ENCODE results near the gene RARA. TPM values are rescaled to one million over a fixed set of nuclear protein-coding genes. Genes with fewer than 3 reads are reported as not detected.

Gene RARA
- total and polyA plus RNA-seq, 2 experiments from 2014 or later, result 7.4 to 15.9 TPM

- Histone ChIP-seq H2AFZ (no peak overlapping the region), H3K27me3 (ENCODE audit: insufficient read depth) (peaks cover 32% of the 10 kb centered on the region), H3K4me2 (no peak overlapping the region), H3K4me3 (no peak overlapping the region), H4K20me1 (replicated peaks; ENCODE audit: insufficient read depth) (peaks cover 5% of the 10 kb centered on the region; the same call in 1 of the 2 replicates), H3F3A (replicated peaks; ENCODE audit: low read depth) (peaks cover 22% of the 10 kb centered on the region), H3K9me2 (ENCODE audit: insufficient read depth) (no peaks in the 10 kb centered on the region), H3K36me3 (ENCODE audit: insufficient read depth) (no peaks in the 10 kb centered on the region), H3K27ac (ENCODE audit: low read depth) (no peak overlapping the region), H3K79me2 (replicated peaks; ENCODE audit: insufficient read depth) (no peaks in the 10 kb centered on the region), H3K4me1 (ENCODE audit: insufficient read depth) (peaks cover 48% of the 10 kb centered on the region)
- no peak overlapping the region for H3K27ac Mint-ChIP-seq
- H3K9me3 Mint-ChIP-seq, result no peaks in the 10 kb centered on the region
- DNase-seq (ENCODE audit: low spot score) (no peak), ATAC-seq (no peak)
- peaks cover 63% of the 10 kb centered on the region for H3K4me1 Mint-ChIP-seq
- H3K4me3 Mint-ChIP-seq, result no peak overlapping the region
- no peaks in the 10 kb centered on the region; the same call in 2 of the 3 replicates for H3K36me3 Mint-ChIP-seq (ENCODE audit: low read depth)
- TF ChIP-seq ZNF331 (CRISPR knock-in tag; IDR thresholded peaks at IDR 0.05; ENCODE audit: low read depth) (no peak), EZH2 (IDR thresholded peaks at IDR 0.05; ENCODE audit: low read depth, unreplicated experiment) (no peak), ZNF462 (CRISPR knock-in tag; IDR thresholded peaks at IDR 0.05) (no peak), EZH2phosphoT487 (IDR thresholded peaks at IDR 0.05; ENCODE audit: unreplicated experiment) (no peak), POLR2AphosphoS5 (IDR thresholded peaks at IDR 0.05; ENCODE audit: low read depth) (no peak), ETS1 (IDR thresholded peaks at IDR 0.05) (no peak), STAT1 (IDR thresholded peaks at IDR 0.05; ENCODE audit: unreplicated experiment) (no peak), ZNF114 (CRISPR knock-in tag; IDR thresholded peaks at IDR 0.05) (no peak), JUNB (IDR thresholded peaks at IDR 0.05; ENCODE audit: unreplicated experiment) (no peak), NANOG (IDR thresholded peaks at IDR 0.05; ENCODE audit: borderline replicate concordance) (no peak), CREB1 (CRISPR knock-in tag; IDR thresholded peaks at IDR 0.05; ENCODE audit: low read depth) (no peak), REST (IDR thresholded peaks at IDR 0.05; ENCODE audit: unreplicated experiment) (no peak), CTCF (conservative IDR thresholded peaks at IDR 0.05; ENCODE audit: low read depth in 2 of 2) (no peak)
- peaks cover 25% of the 10 kb centered on the region for H3K27me3 Mint-ChIP-seq (ENCODE audit: insufficient read depth, low read depth, poor library complexity)
These were observed 3.3 kb downstream of the RARA start for GRCh38 chr17:40312131-40312731.
